ENCODE results near the gene CAMK1G. TPM values are rescaled to one million over a fixed set of nuclear protein-coding genes. Genes with fewer than 3 reads are reported as not detected.

Gene CAMK1G
- total and polyA plus RNA-seq, 2 donors (not counting 1 experiment from before 2014, with no cell fraction given), result not detected

DNA sequence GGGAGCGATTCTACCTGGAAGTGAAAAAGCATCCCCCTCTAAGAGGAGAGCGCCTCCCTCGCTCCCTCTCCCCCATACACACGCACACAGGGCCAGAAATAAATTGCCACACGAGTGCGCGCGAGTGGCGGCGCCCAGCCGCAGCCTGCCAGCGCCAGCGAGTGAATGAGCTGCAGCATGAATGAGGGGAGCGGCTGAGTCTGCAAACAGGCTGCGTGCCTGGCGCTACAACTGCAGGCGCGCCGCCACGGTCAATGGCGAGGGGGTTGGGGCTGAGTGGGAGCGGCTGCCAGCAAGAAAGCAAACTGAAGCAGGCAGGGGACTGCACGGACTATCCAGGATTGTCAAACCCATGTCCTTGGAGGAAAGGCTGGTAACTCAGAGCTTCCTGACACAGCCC lies 2.2 kb downstream of the CAMK1G start:
- Histone ChIP-seq H3K9ac (ENCODE audit: low read length) (no peak overlapping the region), H3K27ac (ENCODE audit: low read length in 2 of 2) (no peak overlapping the region), H3K4me3 (ENCODE audit: control extremely low read depth in 1 of 5, extremely low read depth in 1 of 5, insufficient read depth in 1 of 5, low read depth in 2 of 5, low read length in 4 of 5) (no peak overlapping the region), H3K27me3 (replicated peaks in 1 of 4; ENCODE audit: control extremely low read depth in 1 of 4, control insufficient read depth in 3 of 4, insufficient read depth in 4 of 4, low read length in 3 of 4) (peaks cover 0 to 23% (median 20%) of the 10 kb centered on the region in 4 experiments), H3K36me3 (replicated peaks in 1 of 2; ENCODE audit: control extremely low read depth in 1 of 2, control insufficient read depth in 1 of 2, extremely low read depth in 1 of 2, insufficient read depth in 2 of 2, low read length in 1 of 2) (no peaks in the 10 kb centered on the region), H3K4me1 (ENCODE audit: control insufficient read depth in 2 of 2, insufficient read depth in 2 of 2, low read length in 2 of 2) (no peaks in the 10 kb centered on the region), H2AFZ (ENCODE audit: insufficient read depth, low read depth, low read length, poor library complexity, severe bottlenecking) (no peak overlapping the region), H4K20me1 (ENCODE audit: control insufficient read depth, insufficient read depth, low read length, poor library complexity, severe bottlenecking) (no peaks in the 10 kb centered on the region), H3K4me2 (replicated peaks; ENCODE audit: low read depth, low read length, poor library complexity, severe bottlenecking) (no peak overlapping the region), H3K9me3 (ENCODE audit: control extremely low read depth in 1 of 3, control insufficient read depth in 2 of 3, insufficient read depth in 1 of 3, low read length in 2 of 3) (no peaks in the 10 kb centered on the region), H3K79me2 (ENCODE audit: control insufficient read depth, insufficient read depth, low read length) (no peaks in the 10 kb centered on the region)
- intact Hi-C loops (cut with micrococcal nuclease), result no loop called here
- no peak for ATAC-seq (ENCODE audit: low read depth)
- TF ChIP-seq EZH2 (IDR thresholded peaks at IDR 0.05; ENCODE audit: borderline replicate concordance, insufficient read depth, low read depth, low read length, poor library complexity, severe bottlenecking) (no peak), CTCF (IDR thresholded peaks at IDR 0.05) (no peak)
- ChIA-PET POLR2A (no interaction called here), CTCF (interaction anchor here (1.0 to 2.2 kb wide), 2 partner anchors 16 to 19 kb away, joined by 4 to 9 read pairs; no protein-coding TSS in a partner anchor)
- Mint-ChIP-seq H3K9me3 (ENCODE audit: insufficient read depth) (no peaks in the 10 kb centered on the region), H3K27ac (no peak overlapping the region), H3K4me3 (no peak overlapping the region), H3K4me1 (no peaks in the 10 kb centered on the region), H3K27me3 (peaks cover 24% of the 10 kb centered on the region)
- WGBS (ENCODE audit: insufficient coverage), result 4% methylated on average over 19 of the region's 23 CpGs
- no peak for DNase-seq

- H3K27me3 ChIP-seq (replicated peaks in 1 of 4; ENCODE audit: control extremely low read depth in 1 of 4, control insufficient read depth in 3 of 4, insufficient read depth in 4 of 4, low read length in 3 of 4), result peaks cover 0 to 23% (median 20%) of the 10 kb centered on the region in 4 experiments
- H3K4me3 Mint-ChIP-seq, result no peak overlapping the region
- H3K4me2 ChIP-seq (replicated peaks; ENCODE audit: low read depth, low read length, poor library complexity, severe bottlenecking), result no peak overlapping the region
- no peaks in the 10 kb centered on the region for H3K36me3 ChIP-seq (replicated peaks in 1 of 2; ENCODE audit: control extremely low read depth in 1 of 2, control insufficient read depth in 1 of 2, extremely low read depth in 1 of 2, insufficient read depth in 2 of 2, low read length in 1 of 2)
- no peak overlapping the region for H2AFZ ChIP-seq (ENCODE audit: insufficient read depth, low read depth, low read length, poor library complexity, severe bottlenecking)
- no peaks in the 10 kb centered on the region for H3K9me3 ChIP-seq (ENCODE audit: control extremely low read depth in 1 of 3, control insufficient read depth in 2 of 3, insufficient read depth in 1 of 3, low read length in 2 of 3)
- TF ChIP-seq EZH2 (IDR thresholded peaks at IDR 0.05; ENCODE audit: borderline replicate concordance, insufficient read depth, low read depth, low read length, poor library complexity, severe bottlenecking), result no peak
- TF ChIP-seq CTCF (IDR thresholded peaks at IDR 0.05), result no peak
- H3K27ac Mint-ChIP-seq, result no peak overlapping the region
- H3K9me3 Mint-ChIP-seq (ENCODE audit: insufficient read depth), result no peaks in the 10 kb centered on the region
- ChIA-PET POLR2A (no interaction called here), CTCF (no interaction called here)
- no peak overlapping the region for H3K9ac ChIP-seq (ENCODE audit: low read length)
- peaks cover 29% of the 10 kb centered on the region for H3K27me3 Mint-ChIP-seq
- no peak for ATAC-seq (ENCODE audit: low read depth)
- no peaks in the 10 kb centered on the region for H3K4me1 ChIP-seq (ENCODE audit: control insufficient read depth in 2 of 2, insufficient read depth in 2 of 2, low read length in 2 of 2)
- H3K79me2 ChIP-seq (ENCODE audit: control insufficient read depth, insufficient read depth, low read length), result no peaks in the 10 kb centered on the region
- no peaks in the 10 kb centered on the region for H3K4me1 Mint-ChIP-seq
- DNase-seq, result no peak
- no peak overlapping the region for H3K4me3 ChIP-seq (ENCODE audit: control extremely low read depth in 1 of 5, extremely low read depth in 1 of 5, insufficient read depth in 1 of 5, low read depth in 2 of 5, low read length in 4 of 5)
- 86% methylated on average over 2 of the region's 4 CpGs for WGBS (ENCODE audit: insufficient coverage)
- intact Hi-C loops (cut with micrococcal nuclease), result no loop called here
- H3K27ac ChIP-seq (ENCODE audit: low read length in 2 of 2), result no peak overlapping the region
- no peaks in the 10 kb centered on the region for H4K20me1 ChIP-seq (ENCODE audit: control insufficient read depth, insufficient read depth, low read length, poor library complexity, severe bottlenecking)
Measured at GRCh38 chr1:209586221-209586740, 2.8 kb downstream of the CAMK1G start.
